AG10803 (cell line): Measurements from ENCODE around the gene P2RY14.
A peak's percentile ranks its signal among the peaks of the same experiment; 100 is the strongest.

Experiments
- DNase-seq: peaks from one replicate; pipeline ENCODE4 v3.0.0; 2010; ENCODE audit warnings: low read depth
- H3K4me3 ChIP-seq: 2 replicates; pipeline ENCODE4 v1.5.1; 2011; ENCODE audit warnings: mild to moderate bottlenecking, low read length, control low read depth
- CTCF ChIP-seq: conservative IDR thresholded peaks from 2 replicates; pipeline ENCODE4 v1.5.1; 2011; ENCODE audit warnings: mild to moderate bottlenecking, low read length, control low read depth, inconsistent platforms

P2RY14 gene

GRCh38 chr3:151278230-151278629 lies at the start of gene P2RY14:
P2RY14 (minus strand) TSS chr3:151278542; CDS start chr3:151214316, 64,226 bp downstream.
- H3K4me3 ChIP-seq: no peak within 1 kb of the TSS
- no peak for TF ChIP-seq CTCF
- no peak for DNase-seq

GRCh38 chr3:151327571-151328198 lies 49.3 kb upstream of the P2RY14 start:
- peak; percentile 33 for DNase-seq
- TF ChIP-seq CTCF: peak; percentile 71
- H3K4me3 ChIP-seq: no peak overlapping the region

- no peak overlapping the region for H3K4me3 ChIP-seq
- TF ChIP-seq CTCF: no peak
- DNase-seq: no peak
Observed at GRCh38 chr3:151322511-151322910, 44.2 kb upstream of the P2RY14 start.

GRCh38 chr3:151321526-151321925 lies 43.2 kb upstream of the P2RY14 start:
- TF ChIP-seq CTCF: no peak
- DNase-seq: no peak
- no peak overlapping the region for H3K4me3 ChIP-seq

- no peak for DNase-seq
- no peak overlapping the region for H3K4me3 ChIP-seq
- no peak for TF ChIP-seq CTCF
Observed at GRCh38 chr3:151320131-151320530, 41.8 kb upstream of the P2RY14 start.

- DNase-seq: peak; percentile 28
- no peak overlapping the region for H3K4me3 ChIP-seq
- no peak for TF ChIP-seq CTCF
Observed at GRCh38 chr3:151319628-151320027, 41.3 kb upstream of the P2RY14 start.

GRCh38 chr3:151318991-151319390 lies 40.6 kb upstream of the P2RY14 start:
- TF ChIP-seq CTCF: no peak
- DNase-seq: no peak
- no peak overlapping the region for H3K4me3 ChIP-seq
